Measurements from ENCODE around the gene CPE.

DNA sequence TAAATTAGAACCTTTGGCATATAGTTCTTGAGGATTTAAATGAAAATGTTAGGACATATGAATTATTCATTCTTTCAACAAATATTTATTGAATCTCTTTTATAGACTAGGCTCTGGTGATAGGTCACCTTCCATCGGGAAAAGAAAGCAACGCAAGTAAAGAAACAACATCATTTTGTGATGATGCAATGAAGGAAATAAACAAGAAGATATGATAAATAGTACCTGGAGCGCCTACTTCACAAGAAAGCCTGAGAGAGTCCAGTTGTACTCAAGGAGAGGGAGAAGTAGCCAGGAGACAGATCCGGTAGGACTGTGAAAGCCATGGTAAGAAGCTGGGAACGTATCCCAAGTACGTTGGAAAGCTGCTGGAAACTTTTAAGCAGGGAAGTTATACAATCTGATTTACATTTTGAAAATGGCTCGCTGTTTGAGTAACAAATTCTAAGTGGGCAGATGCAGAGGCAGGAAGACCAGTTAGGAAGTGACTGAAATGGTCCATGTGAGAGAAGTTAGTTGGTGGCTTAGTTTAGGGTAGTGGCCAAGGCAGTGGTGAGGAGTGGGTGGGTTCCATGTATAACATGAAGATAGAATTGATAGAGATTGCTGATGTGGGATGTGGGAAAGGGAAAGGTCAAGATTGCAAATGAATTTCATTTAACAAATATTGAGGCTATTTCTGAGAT lies 17.7 kb upstream of the CPE start:
- no peak for TF ChIP-seq POLR2A (IDR thresholded peaks at IDR 0.05)
- TF ChIP-seq, protein P1, sequence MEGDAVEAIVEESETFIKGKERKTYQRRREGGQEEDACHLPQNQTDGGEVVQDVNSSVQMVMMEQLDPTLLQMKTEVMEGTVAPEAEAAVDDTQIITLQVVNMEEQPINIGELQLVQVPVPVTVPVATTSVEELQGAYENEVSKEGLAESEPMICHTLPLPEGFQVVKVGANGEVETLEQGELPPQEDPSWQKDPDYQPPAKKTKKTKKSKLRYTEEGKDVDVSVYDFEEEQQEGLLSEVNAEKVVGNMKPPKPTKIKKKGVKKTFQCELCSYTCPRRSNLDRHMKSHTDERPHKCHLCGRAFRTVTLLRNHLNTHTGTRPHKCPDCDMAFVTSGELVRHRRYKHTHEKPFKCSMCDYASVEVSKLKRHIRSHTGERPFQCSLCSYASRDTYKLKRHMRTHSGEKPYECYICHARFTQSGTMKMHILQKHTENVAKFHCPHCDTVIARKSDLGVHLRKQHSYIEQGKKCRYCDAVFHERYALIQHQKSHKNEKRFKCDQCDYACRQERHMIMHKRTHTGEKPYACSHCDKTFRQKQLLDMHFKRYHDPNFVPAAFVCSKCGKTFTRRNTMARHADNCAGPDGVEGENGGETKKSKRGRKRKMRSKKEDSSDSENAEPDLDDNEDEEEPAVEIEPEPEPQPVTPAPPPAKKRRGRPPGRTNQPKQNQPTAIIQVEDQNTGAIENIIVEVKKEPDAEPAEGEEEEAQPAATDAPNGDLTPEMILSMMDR (IDR thresholded peaks at IDR 0.05): no peak

Data from transverse colon (tissue), 3 donors.